ENCODE data around the gene ABHD5. TPM values are rescaled to one million over a fixed set of nuclear protein-coding genes. Genes with fewer than 3 reads are reported as not detected.

The ABHD5 gene
- total and polyA plus RNA-seq, 2 of the 8 experiments (the other 6 are each of a cell fraction or from before 2014, with no cell fraction given) = 10.5 to 16.4 TPM

- TF ChIP-seq EZH2 (IDR thresholded peaks at IDR 0.05; ENCODE audit: low read depth, low read length, severe bottlenecking) (no peak), GTF2F1 (IDR thresholded peaks at IDR 0.05; ENCODE audit: borderline replicate concordance, low read depth, low read length) (no peak), RNF2 (IDR thresholded peaks at IDR 0.05; ENCODE audit: borderline replicate concordance, low read depth, low read length, missing control alignments, poor library complexity, severe bottlenecking) (no peak), MAFK (IDR thresholded peaks at IDR 0.05; ENCODE audit: low read depth, low read length) (no peak), JUN (IDR thresholded peaks at IDR 0.05; ENCODE audit: low read depth, low read length) (no peak), PHF8 (conservative IDR thresholded peaks at IDR 0.05; ENCODE audit: low read depth, low read length) (no peak), SRF (IDR thresholded peaks at IDR 0.05; ENCODE audit: low read depth, low read length) (no peak), RFX5 (IDR thresholded peaks at IDR 0.05; ENCODE audit: borderline replicate concordance, low read depth, low read length) (no peak)
These were observed 73.3 kb downstream of the ABHD5 start (continued) for GRCh38 chr3:43764056-43764455.
